ENCODE measurements around the gene PLEKHA6. TPM values are rescaled to one million over a fixed set of nuclear protein-coding genes. Genes with fewer than 3 reads are reported as not detected.

PLEKHA6 gene
- polyA plus RNA-seq, 1 donor: 12.7 TPM

- DNase-seq: no peak
Measured at GRCh38 chr1:204355913-204356312, 3.8 kb downstream of the PLEKHA6 start.

- no peak for DNase-seq
Measured at GRCh38 chr1:204354579-204354978, 5.2 kb downstream of the PLEKHA6 start.

- DNase-seq: no peak
Measured at GRCh38 chr1:204353213-204353910, 6.4 kb downstream of the PLEKHA6 start.

- DNase-seq: peak; percentile 67
Measured at GRCh38 chr1:204350857-204351573, 8.7 kb downstream of the PLEKHA6 start.

- no peak for DNase-seq
Measured at GRCh38 chr1:204350312-204350711, 9.4 kb downstream of the PLEKHA6 start.

GRCh38 chr1:204349602-204350001 is 10.1 kb downstream of the PLEKHA6 start:
- no peak for DNase-seq

GRCh38 chr1:204348722-204349121 is 11.0 kb downstream of the PLEKHA6 start:
- peak; percentile 71 for DNase-seq

- DNase-seq: no peak
Measured at GRCh38 chr1:204348242-204348641, 11.5 kb downstream of the PLEKHA6 start.

- no peak for DNase-seq
Measured at GRCh38 chr1:204345941-204346645, 13.6 kb downstream of the PLEKHA6 start.

- DNase-seq: no peak
Measured at GRCh38 chr1:204345438-204345841, 14.3 kb downstream of the PLEKHA6 start.

GRCh38 chr1:204344665-204345355 is 14.9 kb downstream of the PLEKHA6 start:
- no peak for DNase-seq

GRCh38 chr1:204343802-204344201 is 15.9 kb downstream of the PLEKHA6 start:
- DNase-seq: no peak

- no peak for DNase-seq
Measured at GRCh38 chr1:204343247-204343646, 16.5 kb downstream of the PLEKHA6 start.

GRCh38 chr1:204342310-204342709 is 17.4 kb downstream of the PLEKHA6 start:
- no peak for DNase-seq

- no peak for DNase-seq
Measured at GRCh38 chr1:204341380-204341779, 18.3 kb downstream of the PLEKHA6 start.

GRCh38 chr1:204340081-204340889 is 19.4 kb downstream of the PLEKHA6 start:
- no peak for DNase-seq

GRCh38 chr1:204339541-204339940 is 20.2 kb downstream of the PLEKHA6 start:
- DNase-seq: no peak

- no peak for DNase-seq
Measured at GRCh38 chr1:204338997-204339396, 20.7 kb downstream of the PLEKHA6 start.

- no peak for DNase-seq
Measured at GRCh38 chr1:204338360-204338759, 21.4 kb downstream of the PLEKHA6 start.

- no peak for DNase-seq
Measured at GRCh38 chr1:204337583-204337982, 22.1 kb downstream of the PLEKHA6 start.

- no peak for DNase-seq
Measured at GRCh38 chr1:204337036-204337429, 22.7 kb downstream of the PLEKHA6 start.

GRCh38 chr1:204336421-204337035 is 23.2 kb downstream of the PLEKHA6 start:
- DNase-seq: no peak
